Duodenal mucosa (tissue), 2 donors: Measurements from ENCODE around the gene LHX1.

Experiments
- H3K27ac ChIP-seq: one replicate; pipeline ENCODE4 v1.7.0; 2013; ENCODE audit warnings: low read depth, low read length
- H3K27me3 ChIP-seq, 2 donors: one replicate each; pipeline ENCODE4 v1.7.0; 2013; ENCODE audit warnings: low read length in 2 of 2, control low read depth in 1 of 2; ENCODE audit not compliant: insufficient read depth in 2 of 2, control insufficient read depth in 1 of 2
- H3K36me3 ChIP-seq, 2 donors: one replicate each; pipeline ENCODE4 v1.7.0; 2013; ENCODE audit warnings: low read length in 2 of 2, control low read depth in 1 of 2; ENCODE audit not compliant: insufficient read depth in 2 of 2, control insufficient read depth in 1 of 2
- H3K4me1 ChIP-seq, 2 donors: one replicate each; pipeline ENCODE4 v1.7.0; 2013; ENCODE audit warnings: low read length in 2 of 2, control low read depth in 1 of 2; ENCODE audit not compliant: insufficient read depth in 2 of 2, control insufficient read depth in 1 of 2
- H3K4me3 ChIP-seq, 2 donors: one replicate each; pipeline ENCODE4 v1.7.0; 2013; ENCODE audit warnings: low read length in 2 of 2, low read depth in 1 of 2
- H3K9ac ChIP-seq, 2 donors: one replicate each; pipeline ENCODE4 v1.7.0; 2013; ENCODE audit warnings: low read length in 2 of 2, low read depth in 1 of 2
- H3K9me3 ChIP-seq, 2 donors: one replicate each; pipeline ENCODE4 v1.7.0; 2013; ENCODE audit warnings: low read length in 2 of 2, control low read depth in 1 of 2; ENCODE audit not compliant: control insufficient read depth in 1 of 2

LHX1 gene

GRCh38 chr17:36932694-36933511, 4.4 kb upstream of the LHX1 start:
- H3K27me3 ChIP-seq: peaks cover 94 to 98% of the 10 kb centered on the region in 2 donors
- no peak overlapping the region for H3K4me3 ChIP-seq
- H3K4me1 ChIP-seq: peaks cover 41 to 58% of the 10 kb centered on the region in 2 donors
- no peak overlapping the region for H3K27ac ChIP-seq
- H3K9me3 ChIP-seq: no peaks in the 10 kb centered on the region
- no peak overlapping the region for H3K9ac ChIP-seq
- H3K36me3 ChIP-seq: no peaks in the 10 kb centered on the region

DNA sequence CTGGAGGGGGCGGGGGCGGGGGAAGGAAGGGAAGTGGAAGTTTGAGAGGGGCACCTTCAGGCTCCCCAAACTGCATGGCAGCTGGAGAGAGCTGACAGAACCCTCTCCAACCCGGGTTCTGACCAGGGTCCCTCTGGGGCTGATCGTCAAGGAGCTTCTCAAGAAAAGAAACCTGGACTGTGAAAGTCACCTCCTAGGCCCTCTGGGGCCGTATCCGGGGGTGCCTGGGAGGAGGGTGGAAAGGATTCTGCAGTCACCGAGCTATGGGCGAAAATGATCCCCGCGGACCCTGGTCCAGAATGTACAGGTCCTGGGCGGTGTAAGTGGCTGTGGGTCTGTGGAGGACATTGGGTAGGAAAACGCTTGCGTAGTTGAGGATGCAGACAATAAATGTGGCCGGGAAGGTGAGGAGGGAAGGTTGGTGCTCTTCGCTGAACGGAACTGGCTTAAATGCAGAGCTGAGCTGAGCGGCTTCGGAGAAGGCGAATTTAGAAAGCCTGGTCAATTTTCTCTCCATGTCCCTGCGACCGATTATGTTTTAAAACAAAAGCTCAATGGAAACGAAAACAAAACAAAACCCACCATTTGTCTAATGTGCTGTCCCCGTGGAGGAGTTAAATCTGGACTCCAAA, 3.6 kb upstream of the LHX1 start:
- Histone ChIP-seq H3K4me3 (peak overlapping the region; percentile 17 to 30), H3K27me3 (peaks cover 96 to 98% of the 10 kb centered on the region in 2 donors), H3K27ac (no peak overlapping the region), H3K9me3 (no peaks in the 10 kb centered on the region), H3K4me1 (peaks cover 41 to 65% of the 10 kb centered on the region in 2 donors), H3K36me3 (no peaks in the 10 kb centered on the region), H3K9ac (no peak overlapping the region)

GRCh38 chr17:36934144-36934691, 3.1 kb upstream of the LHX1 start:
- H3K27ac ChIP-seq: no peak overlapping the region
- peaks cover 96 to 98% of the 10 kb centered on the region in 2 donors for H3K27me3 ChIP-seq
- H3K9me3 ChIP-seq: no peaks in the 10 kb centered on the region
- no peak overlapping the region for H3K9ac ChIP-seq
- no peaks in the 10 kb centered on the region for H3K36me3 ChIP-seq
- H3K4me3 ChIP-seq: peak overlapping the region; percentile 35 to 45
- H3K4me1 ChIP-seq: peaks cover 41 to 69% of the 10 kb centered on the region in 2 donors

DNA sequence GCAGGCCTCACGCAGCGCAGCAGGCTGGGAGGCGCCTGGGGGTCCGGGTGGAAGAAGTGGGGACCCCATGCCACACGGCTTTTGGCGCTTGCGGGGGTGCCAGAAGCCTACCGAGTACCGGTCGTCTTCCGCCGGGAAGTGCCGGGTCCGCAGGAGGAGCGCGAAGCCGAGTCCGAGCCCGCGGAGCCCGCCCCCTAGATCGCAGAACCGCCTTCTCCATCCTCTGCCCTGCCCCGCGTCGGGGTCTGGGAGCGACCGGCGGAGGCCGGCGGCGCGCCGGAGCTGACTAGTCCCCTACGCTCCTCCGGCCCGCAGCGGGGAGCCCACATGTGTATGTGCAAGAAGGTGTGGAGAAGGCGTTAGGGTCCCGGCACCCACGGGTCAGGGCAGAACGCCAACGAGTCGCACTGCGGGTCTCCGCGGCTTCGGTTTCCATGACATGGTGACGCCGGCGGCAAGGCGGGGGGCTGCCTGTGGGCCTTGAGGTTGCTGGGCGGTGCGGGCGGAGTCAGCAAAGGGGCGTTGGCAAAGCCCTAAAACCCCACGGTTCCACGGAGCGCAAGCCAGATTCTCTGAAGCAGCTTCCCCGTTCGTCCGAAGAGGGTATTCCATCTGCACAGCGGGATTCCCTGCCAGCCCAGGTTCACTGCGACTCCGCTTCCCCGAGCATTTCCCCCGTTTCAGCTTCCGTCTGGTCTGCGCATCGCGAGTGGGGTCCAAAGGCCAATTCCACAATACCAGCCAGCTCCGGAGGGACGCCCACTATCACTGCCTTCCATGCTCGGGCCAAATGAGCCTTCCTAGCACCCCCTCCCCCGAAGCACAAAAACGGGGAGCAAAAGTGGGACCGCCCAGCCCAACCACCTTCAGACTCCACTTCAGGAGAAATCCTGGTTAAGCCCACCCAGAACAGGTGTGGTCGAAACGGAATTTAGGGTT, 2.3 kb upstream of the LHX1 start:
- Histone ChIP-seq H3K9ac (no peak overlapping the region), H3K4me3 (peak overlapping the region; percentile 35 to 45), H3K27ac (no peak overlapping the region), H3K9me3 (no peaks in the 10 kb centered on the region), H3K27me3 (peaks cover 96 to 98% of the 10 kb centered on the region in 2 donors), H3K36me3 (no peaks in the 10 kb centered on the region), H3K4me1 (peaks cover 41 to 69% of the 10 kb centered on the region in 2 donors)

- Histone ChIP-seq H3K9ac (no peak overlapping the region), H3K4me1 (peaks cover 41 to 69% of the 10 kb centered on the region in 2 donors), H3K36me3 (no peaks in the 10 kb centered on the region), H3K9me3 (no peaks in the 10 kb centered on the region), H3K4me3 (peak overlapping the region in 1 of 2 donors; percentile 36), H3K27ac (no peak overlapping the region), H3K27me3 (peaks cover 95 to 97% of the 10 kb centered on the region in 2 donors)
Observed at GRCh38 chr17:36935671-36936454, 1.4 kb upstream of the LHX1 start.

GRCh38 chr17:36936455-36937000, 747 bp upstream of the LHX1 start:
- no peaks in the 10 kb centered on the region for H3K36me3 ChIP-seq
- no peak overlapping the region for H3K9ac ChIP-seq
- peaks cover 41 to 69% of the 10 kb centered on the region in 2 donors for H3K4me1 ChIP-seq
- no peaks in the 10 kb centered on the region for H3K9me3 ChIP-seq
- peak overlapping the region in 1 of 2 donors; percentile 36 for H3K4me3 ChIP-seq
- peak overlapping the region; percentile 3 for H3K27ac ChIP-seq
- H3K27me3 ChIP-seq: peaks cover 95 to 97% of the 10 kb centered on the region in 2 donors

DNA sequence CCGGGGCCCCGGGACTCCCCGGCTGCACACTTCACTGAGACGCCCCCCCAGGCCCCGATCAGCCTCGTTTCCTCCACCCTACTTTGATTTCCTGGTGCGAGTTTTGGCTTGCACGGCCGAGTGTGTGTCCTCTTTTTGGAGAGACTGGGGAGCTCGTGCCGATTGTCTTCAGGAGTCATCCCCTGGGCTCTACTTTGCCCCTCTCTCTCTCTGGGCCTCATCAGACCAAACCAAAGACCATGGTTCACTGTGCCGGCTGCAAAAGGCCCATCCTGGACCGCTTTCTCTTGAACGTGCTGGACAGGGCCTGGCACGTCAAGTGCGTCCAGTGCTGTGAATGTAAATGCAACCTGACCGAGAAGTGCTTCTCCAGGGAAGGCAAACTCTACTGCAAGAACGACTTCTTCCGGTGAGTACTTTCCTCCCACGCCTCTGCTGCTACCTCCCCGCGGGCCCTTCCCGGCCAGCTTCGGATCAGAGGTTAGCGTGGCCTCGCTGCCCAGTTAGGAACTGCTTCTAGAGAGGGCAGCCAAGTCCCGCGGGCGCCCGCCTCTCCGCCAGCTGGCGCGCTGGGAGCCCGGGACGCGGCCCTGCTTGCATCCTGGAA, 787 bp downstream of the LHX1 start:
- Histone ChIP-seq H3K36me3 (no peaks in the 10 kb centered on the region), H3K4me1 (peaks cover 29 to 57% of the 10 kb centered on the region in 2 donors), H3K9me3 (no peaks in the 10 kb centered on the region), H3K9ac (no peak overlapping the region), H3K27me3 (peaks cover 96 to 99% of the 10 kb centered on the region in 2 donors), H3K4me3 (peak overlapping the region in 1 of 2 donors; percentile 29), H3K27ac (no peak overlapping the region)

- peaks cover 96 to 99% of the 10 kb centered on the region in 2 donors for H3K27me3 ChIP-seq
- H3K4me3 ChIP-seq: peak overlapping the region in 1 of 2 donors; percentile 29
- H3K36me3 ChIP-seq: no peaks in the 10 kb centered on the region
- no peaks in the 10 kb centered on the region for H3K9me3 ChIP-seq
- no peak overlapping the region for H3K27ac ChIP-seq
- no peak overlapping the region for H3K9ac ChIP-seq
- peaks cover 25 to 52% of the 10 kb centered on the region in 2 donors for H3K4me1 ChIP-seq
Observed at GRCh38 chr17:36938566-36939051, 1.3 kb downstream of the LHX1 start.
